WTC11 (cell line): Measurements from ENCODE around the gene TANC1. TPM values are rescaled to one million over a fixed set of nuclear protein-coding genes. Genes with fewer than 3 reads are reported as not detected.

Experiments
- ATAC-seq: fragments of 200-7000 bp; cut with Tn5 transposase; 2 replicates; pipeline ENCODE4 v1.10.0; 2021; ENCODE audit warnings: mild to moderate bottlenecking, moderate library complexity
- CTCF ChIA-PET: fragments of 300-600 bp; sonication (Branson Sonifier 250); formaldehyde crosslinking; loops from one replicate; lab custom pipeline; 2021; ENCODE audit warnings: antibody characterized with exemption; lab: Charles Lee
- POLR2A ChIA-PET: fragments of 350-600 bp; sonication (Branson Sonifier 250); formaldehyde crosslinking; loops from one replicate; lab custom pipeline; 2021; ENCODE audit warnings: antibody characterized with exemption; lab: Charles Lee
- DNase-seq: peaks from one replicate; pipeline ENCODE4 v3.0.0; 2021; ENCODE audit warnings: low spot score
- H3K27ac Mint-ChIP-seq: 2 replicates; pipeline ENCODE4 v1.8.0; 2021; ENCODE audit warnings: mixed read lengths
- H3K27me3 Mint-ChIP-seq: 2 replicates; pipeline ENCODE4 v1.8.0; 2021; ENCODE audit warnings: low read depth, mild to moderate bottlenecking, moderate library complexity, mixed read lengths
- H3K36me3 Mint-ChIP-seq: 2 replicates; pipeline ENCODE4 v1.8.0; 2021; ENCODE audit warnings: mixed read lengths
- H3K4me1 Mint-ChIP-seq: 2 replicates; pipeline ENCODE4 v1.8.0; 2022; ENCODE audit warnings: mixed read lengths
- H3K4me3 Mint-ChIP-seq: 2 replicates; pipeline ENCODE4 v1.8.0; 2021; ENCODE audit warnings: mild to moderate bottlenecking, moderate library complexity, mixed read lengths
- H3K9me3 Mint-ChIP-seq: 2 replicates; pipeline ENCODE4 v1.8.0; 2021; ENCODE audit warnings: mixed read lengths
- AFF4 ChIP-seq: sonication (generic); formaldehyde crosslinking; IDR thresholded peaks from 2 replicates; pipeline ENCODE4 v1.8.1; 2023; ENCODE audit warnings: mild to moderate bottlenecking, missing genetic modification reagents, borderline replicate concordance
- AR ChIP-seq: fragments of 250-450 bp; sonication (Bioruptor Pico); IDR thresholded peaks from 2 replicates; pipeline ENCODE4 v1.9.0; 2021; ENCODE audit warnings: mild to moderate bottlenecking
- ATF2 ChIP-seq: sonication (generic); formaldehyde crosslinking; IDR thresholded peaks from 2 replicates; pipeline ENCODE4 v1.8.1; 2022; ENCODE audit warnings: low read depth, missing genetic modification reagents, borderline replicate concordance
- CREM ChIP-seq: sonication (generic); formaldehyde crosslinking; IDR thresholded peaks from 2 replicates; pipeline ENCODE4 v1.8.1; 2022; ENCODE audit warnings: mild to moderate bottlenecking, missing genetic modification reagents, moderate library complexity
- ERG ChIP-seq: fragments of 250-450 bp; sonication (Bioruptor Pico); IDR thresholded peaks from 2 replicates; pipeline ENCODE4 v1.8.0; 2021; ENCODE audit warnings: mild to moderate bottlenecking
- ESRRA ChIP-seq: sonication (generic); formaldehyde crosslinking; IDR thresholded peaks from 2 replicates; pipeline ENCODE4 v1.8.1; 2022; ENCODE audit warnings: mild to moderate bottlenecking, missing genetic modification reagents, borderline replicate concordance
- GABPB1 ChIP-seq: sonication (generic); formaldehyde crosslinking; IDR thresholded peaks from 2 replicates; pipeline ENCODE4 v1.8.1; 2023; ENCODE audit warnings: mild to moderate bottlenecking, missing genetic modification reagents
- HMGXB4 ChIP-seq: sonication (generic); formaldehyde crosslinking; IDR thresholded peaks from 2 replicates; pipeline ENCODE4 v1.8.1; 2023; ENCODE audit warnings: mild to moderate bottlenecking, moderate library complexity, missing genetic modification reagents
- PRRX2 ChIP-seq: fragments of 250-450 bp; sonication (Bioruptor Pico); IDR thresholded peaks from 2 replicates; pipeline ENCODE4 v1.8.0; 2021; ENCODE audit warnings: mild to moderate bottlenecking
- ZBTB43 ChIP-seq: sonication (generic); formaldehyde crosslinking; IDR thresholded peaks from 2 replicates; pipeline ENCODE4 v1.8.1; 2023; ENCODE audit warnings: mild to moderate bottlenecking, missing genetic modification reagents
- ZMAT4 ChIP-seq: fragments of 250-450 bp; sonication (Bioruptor Pico); IDR thresholded peaks from 2 replicates; pipeline ENCODE4 v1.9.0; 2021; ENCODE audit warnings: mild to moderate bottlenecking
- ZNF121 ChIP-seq: sonication (generic); formaldehyde crosslinking; IDR thresholded peaks from 2 replicates; pipeline ENCODE4 v1.8.0; 2023; ENCODE audit warnings: missing genetic modification reagents
- ZNF138 ChIP-seq: sonication (generic); formaldehyde crosslinking; conservative IDR thresholded peaks from 2 replicates; pipeline ENCODE4 v1.8.1; 2022; ENCODE audit warnings: mild to moderate bottlenecking, moderate library complexity, missing genetic modification reagents
- ZNF425 ChIP-seq: fragments of 250-450 bp; sonication (Bioruptor Pico); conservative IDR thresholded peaks from 2 replicates; pipeline ENCODE4 v1.9.0; 2021; ENCODE audit warnings: mild to moderate bottlenecking
- ZNF512 ChIP-seq: sonication (generic); formaldehyde crosslinking; IDR thresholded peaks from 2 replicates; pipeline ENCODE4 v1.8.1; 2022; ENCODE audit warnings: missing genetic modification reagents, borderline replicate concordance
- total RNA-seq: library from RNA; stranded (reverse); gene quantifications from 3 replicates; pipeline ENCODE4 v1.2.3, GENCODE V29; 2021

The TANC1 gene
- total RNA-seq, 1 experiment from 2014 or later: 11.6 TPM

- TF ChIP-seq AR (CRISPR knock-in tag) (no peak), ESRRA (CRISPR knock-in tag) (no peak), GABPB1 (no peak)
These were observed 63.7 kb downstream of the TANC1 start (continued) for GRCh38 chr2:159032146-159032545.

GRCh38 chr2:159032580-159032979 is 64.1 kb downstream of the TANC1 start:
- no peaks in the 10 kb centered on the region for H3K27me3 Mint-ChIP-seq
- TF ChIP-seq ZNF512 (CRISPR knock-in tag) (no peak), AFF4 (no peak), HMGXB4 (no peak), ERG (CRISPR knock-in tag) (no peak), CREM (CRISPR knock-in tag) (no peak), PRRX2 (no peak)
- H3K4me1 Mint-ChIP-seq: peaks cover 39% of the 10 kb centered on the region
- no peak overlapping the region for H3K27ac Mint-ChIP-seq
- peaks cover 4% of the 10 kb centered on the region; the same call in 1 of the 2 replicates for H3K36me3 Mint-ChIP-seq
- H3K9me3 Mint-ChIP-seq: peaks cover 7% of the 10 kb centered on the region
- DNase-seq: no peak
- ChIA-PET CTCF (interaction anchor here (2.9 kb wide), 1 partner anchor 86 kb away, joined by 13 read pairs; no protein-coding TSS in a partner anchor), POLR2A (no interaction called here)
- no peak for ATAC-seq
- no peak overlapping the region for H3K4me3 Mint-ChIP-seq

- DNase-seq (no peak), ATAC-seq (no peak)
- Mint-ChIP-seq H3K27ac (no peak overlapping the region), H3K9me3 (peaks cover 17% of the 10 kb centered on the region), H3K4me1 (peaks cover 39% of the 10 kb centered on the region), H3K36me3 (peaks cover 8% of the 10 kb centered on the region; the same call in 1 of the 2 replicates), H3K4me3 (no peak overlapping the region), H3K27me3 (no peaks in the 10 kb centered on the region)
- ChIA-PET POLR2A (interaction anchor here (0.6 kb wide), 1 partner anchor 121 kb away, joined by 4 read pairs; no protein-coding TSS in a partner anchor), CTCF (interaction anchor here (0.8 to 1.9 kb wide), 5 partner anchors 18 to 104 kb away, joined by 3 to 9 read pairs (median 3); no protein-coding TSS in a partner anchor)
- TF ChIP-seq ZNF138 (CRISPR knock-in tag): no peak
- TF ChIP-seq ZNF121: no peak
- no peak for TF ChIP-seq ZBTB43 (CRISPR knock-in tag)
- no peak for TF ChIP-seq ZMAT4 (CRISPR knock-in tag)
- no peak for TF ChIP-seq ZNF425 (CRISPR knock-in tag)
- TF ChIP-seq ATF2 (CRISPR knock-in tag): no peak
These were observed 66.3 kb downstream of the TANC1 start for GRCh38 chr2:159034713-159035112.
